Measurements from ENCODE around the gene PLAU.
"Not testable (repeated sequence)": the region's sequence is repeated elsewhere in the genome, so short reads cannot be mapped to it uniquely, and the experiment has no call there.

The PLAU gene

DNA sequence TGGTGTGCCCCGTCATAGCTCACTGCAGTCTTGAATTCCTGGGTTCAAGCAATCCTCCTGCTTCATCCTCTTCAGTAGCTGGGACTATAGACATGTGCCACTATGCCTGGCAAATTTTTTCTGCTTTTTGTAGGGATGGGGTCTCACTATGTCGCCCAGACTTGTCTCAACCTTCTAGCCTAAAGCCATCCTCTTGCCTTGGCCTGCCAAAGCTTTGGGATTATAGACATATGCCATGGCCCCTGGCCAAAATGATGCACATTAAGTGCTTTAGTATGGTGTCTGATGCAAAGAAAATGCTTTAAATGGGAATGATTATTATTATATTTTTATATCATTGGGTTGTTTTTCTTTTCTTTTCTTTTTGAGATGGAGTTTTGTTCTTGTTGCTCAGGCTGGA is 53.8 kb downstream of the PLAU start:
- TF ChIP-seq, protein P1, sequence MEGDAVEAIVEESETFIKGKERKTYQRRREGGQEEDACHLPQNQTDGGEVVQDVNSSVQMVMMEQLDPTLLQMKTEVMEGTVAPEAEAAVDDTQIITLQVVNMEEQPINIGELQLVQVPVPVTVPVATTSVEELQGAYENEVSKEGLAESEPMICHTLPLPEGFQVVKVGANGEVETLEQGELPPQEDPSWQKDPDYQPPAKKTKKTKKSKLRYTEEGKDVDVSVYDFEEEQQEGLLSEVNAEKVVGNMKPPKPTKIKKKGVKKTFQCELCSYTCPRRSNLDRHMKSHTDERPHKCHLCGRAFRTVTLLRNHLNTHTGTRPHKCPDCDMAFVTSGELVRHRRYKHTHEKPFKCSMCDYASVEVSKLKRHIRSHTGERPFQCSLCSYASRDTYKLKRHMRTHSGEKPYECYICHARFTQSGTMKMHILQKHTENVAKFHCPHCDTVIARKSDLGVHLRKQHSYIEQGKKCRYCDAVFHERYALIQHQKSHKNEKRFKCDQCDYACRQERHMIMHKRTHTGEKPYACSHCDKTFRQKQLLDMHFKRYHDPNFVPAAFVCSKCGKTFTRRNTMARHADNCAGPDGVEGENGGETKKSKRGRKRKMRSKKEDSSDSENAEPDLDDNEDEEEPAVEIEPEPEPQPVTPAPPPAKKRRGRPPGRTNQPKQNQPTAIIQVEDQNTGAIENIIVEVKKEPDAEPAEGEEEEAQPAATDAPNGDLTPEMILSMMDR (IDR thresholded peaks at IDR 0.05; ENCODE audit: control extremely low read depth, extremely low read depth, low read depth, missing control alignments), result no peak
- no peak for DNase-seq (ENCODE audit: extremely low spot score)
- ChIA-PET CTCF (interaction anchor here (0.6 to 1.9 kb wide), 5 partner anchors 10 to 85 kb away, joined by 3 to 8 read pairs (median 6); no protein-coding TSS in a partner anchor), POLR2A (interaction anchor here (0.6 kb wide), 1 partner anchor 1202 kb away, joined by 3 read pairs; no protein-coding TSS in a partner anchor)

DNA sequence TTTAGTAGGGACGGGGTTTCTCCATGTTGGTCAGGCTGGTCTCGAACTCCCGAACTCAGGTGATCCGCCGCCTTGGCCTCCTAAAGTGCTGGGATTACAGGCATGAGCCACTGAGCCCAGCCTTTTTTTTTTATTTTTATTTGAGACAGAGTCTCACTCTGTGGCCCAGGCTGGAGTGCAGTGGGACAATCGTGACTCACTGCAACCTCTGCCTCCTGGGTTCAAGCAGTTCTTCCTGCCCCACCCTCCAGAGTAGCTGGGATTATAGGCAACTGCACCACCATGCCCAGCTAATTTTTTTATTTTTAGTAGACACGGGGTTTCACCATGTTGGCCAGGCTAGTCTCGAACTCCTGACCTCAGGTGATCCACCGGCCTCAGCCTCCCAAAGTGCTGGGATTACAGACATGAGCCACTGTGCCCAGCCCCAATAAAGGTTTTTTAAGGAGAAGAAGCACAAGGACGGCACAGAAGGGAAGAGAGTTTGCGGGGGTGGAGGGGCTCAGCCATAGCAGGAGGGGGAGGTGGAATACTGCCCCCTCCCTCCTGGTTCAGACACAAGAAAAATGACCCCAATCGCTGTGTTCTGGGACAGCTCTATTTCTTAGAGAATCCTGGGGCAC is 54.4 kb downstream of the PLAU start:
- ChIA-PET POLR2A (interaction anchor here (0.6 kb wide), 1 partner anchor 1201 kb away, joined by 3 read pairs; no protein-coding TSS in a partner anchor), CTCF (interaction anchor here (1.9 to 4.2 kb wide), 2 partner anchors 8 to 25 kb away, joined by 8 to 25 read pairs; no protein-coding TSS in a partner anchor)
- DNase-seq (ENCODE audit: extremely low spot score), result not testable (repeated sequence)

DNA sequence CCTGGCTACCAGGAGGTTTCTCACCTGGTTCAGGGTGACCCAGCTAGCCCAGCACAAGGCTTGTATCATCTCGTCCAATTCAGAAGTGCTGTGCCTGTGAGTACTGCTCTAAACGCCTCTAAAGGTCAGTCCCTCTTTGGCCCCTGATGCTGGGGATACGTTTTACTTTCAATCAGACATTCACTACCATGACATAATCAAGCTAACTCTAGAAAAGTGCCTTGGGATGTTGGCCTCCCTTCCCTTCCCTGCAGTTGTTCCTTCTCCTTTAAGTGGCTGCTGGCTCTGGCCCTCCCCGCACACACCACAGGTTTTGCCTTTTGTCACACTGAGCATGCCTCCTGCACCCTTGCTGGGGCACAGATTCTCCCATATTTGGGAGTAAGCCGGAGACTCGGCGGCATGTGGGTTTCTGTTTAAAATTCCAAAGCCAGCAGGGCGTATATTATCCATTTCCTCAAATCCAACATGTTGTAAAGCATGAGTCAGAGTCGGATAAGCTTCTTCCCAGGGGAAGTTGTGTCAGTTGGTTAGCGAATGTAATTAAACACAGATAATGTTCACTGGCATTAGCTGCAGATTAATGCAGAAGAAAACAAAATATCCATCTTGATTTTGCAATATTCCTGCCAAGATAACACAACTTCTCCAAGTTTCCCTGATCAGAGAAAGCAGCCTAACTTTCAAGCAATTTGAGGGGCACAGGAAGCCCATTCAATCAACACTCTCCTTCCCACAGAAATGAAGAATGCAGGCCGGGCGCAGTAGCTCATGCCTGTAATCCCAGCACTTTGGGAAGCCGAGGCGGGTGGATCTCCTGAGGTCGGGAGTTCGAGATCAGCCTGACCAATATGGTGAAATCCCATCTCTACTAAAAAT is 55.2 kb downstream of the PLAU start:
- TF ChIP-seq, protein P1 (IDR thresholded peaks at IDR 0.05; ENCODE audit: control extremely low read depth, extremely low read depth, low read depth, missing control alignments), result no peak
- ChIA-PET CTCF (interaction anchor here (1.9 to 4.2 kb wide), 2 partner anchors 9 to 26 kb away, joined by 8 to 25 read pairs; no protein-coding TSS in a partner anchor), POLR2A (no interaction called here)
- no peak for DNase-seq (ENCODE audit: extremely low spot score)

DNA sequence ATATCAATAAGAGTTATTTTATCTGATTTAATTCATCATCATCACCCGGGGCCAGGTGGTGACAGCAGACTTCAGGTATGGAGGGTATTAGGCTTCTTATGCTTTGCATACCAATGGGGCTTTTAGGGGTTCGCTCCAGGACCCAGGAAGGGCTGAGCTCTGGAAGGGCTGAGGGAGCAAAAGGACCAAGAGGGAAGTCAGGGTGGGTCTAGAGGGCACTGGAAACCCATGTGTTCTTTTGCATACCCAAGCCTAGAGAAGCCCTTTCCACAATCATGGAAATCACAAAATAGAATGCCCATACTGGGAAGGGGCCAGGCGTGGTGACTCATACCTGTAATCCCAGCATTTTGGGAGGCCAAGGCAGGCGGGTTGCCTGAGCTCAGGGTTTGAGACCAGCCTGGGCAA is 56.1 kb downstream of the PLAU start:
- TF ChIP-seq, protein P1 (IDR thresholded peaks at IDR 0.05; ENCODE audit: control extremely low read depth, extremely low read depth, low read depth, missing control alignments), result no peak
- no peak for DNase-seq (ENCODE audit: extremely low spot score)

More for the DNA sequence above, 56.1 kb downstream of the PLAU start:
- ChIA-PET CTCF (interaction anchor here (1.4 to 4.2 kb wide), 2 partner anchors 10 to 11 kb away, joined by 4 to 25 read pairs; no protein-coding TSS in a partner anchor), POLR2A (no interaction called here)
